NCI-H2107 treated with DMSO at 0.1 percent for 48 hours (cell line): ENCODE results near the gene KNG1.
A peak's percentile ranks its signal among the peaks of the same experiment; 100 is the strongest.
"Not testable (repeated sequence)": the region's sequence is repeated elsewhere in the genome, so short reads cannot be mapped to it uniquely, and the experiment has no call there.

Experiments used
- DNase-seq: peaks from one replicate; lab custom pipeline; 2025; ENCODE audit not compliant: unreplicated experiment; lab: John Stamatoyannopoulos, UW

KNG1 gene

DNA sequence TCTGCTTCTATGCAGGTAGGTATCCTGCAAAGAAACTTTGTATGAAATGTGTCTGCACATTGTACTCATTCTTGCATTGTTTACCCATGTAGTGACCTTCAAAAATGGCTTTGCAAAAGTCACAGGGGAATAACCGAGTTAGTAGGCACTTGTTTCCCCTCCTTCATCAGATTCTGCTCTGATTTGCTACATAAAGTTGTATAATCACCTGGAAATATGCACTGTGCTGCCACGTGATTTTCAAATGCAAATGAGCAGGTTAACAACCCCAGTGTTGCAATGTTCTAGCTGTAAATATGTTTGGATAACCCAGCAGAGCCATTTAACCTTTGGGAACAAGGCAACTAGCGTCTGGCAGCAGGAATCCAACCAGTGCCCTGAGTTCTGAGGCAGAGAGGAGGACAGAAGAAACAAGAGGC is at the start of gene KNG1:
KNG1 (plus strand) TSS at position 321 of the 419 bp plus-strand sequence. CDS start 184 bp downstream, outside the sequence.
- DNase-seq, result no peak

DNA sequence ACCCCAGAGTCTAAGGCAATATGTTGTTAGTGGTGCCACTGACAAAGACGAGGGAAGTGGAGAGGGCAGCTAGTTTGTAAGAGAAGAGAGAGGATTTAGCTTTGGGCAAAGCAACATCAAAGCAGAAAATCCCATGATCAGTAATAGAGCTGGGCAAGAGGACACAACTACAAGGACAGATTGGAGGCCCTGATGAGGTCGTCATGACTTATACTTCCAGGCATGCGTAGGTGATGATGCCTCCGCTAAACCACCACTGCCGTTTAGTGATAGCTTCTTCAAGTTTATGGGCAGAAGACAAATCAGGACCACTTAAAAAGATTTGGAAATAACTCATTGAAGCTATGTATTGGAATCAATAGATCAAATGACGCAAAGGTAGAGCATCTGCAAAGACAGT is 48.7 kb upstream of the KNG1 start:
- DNase-seq, result no peak

DNA sequence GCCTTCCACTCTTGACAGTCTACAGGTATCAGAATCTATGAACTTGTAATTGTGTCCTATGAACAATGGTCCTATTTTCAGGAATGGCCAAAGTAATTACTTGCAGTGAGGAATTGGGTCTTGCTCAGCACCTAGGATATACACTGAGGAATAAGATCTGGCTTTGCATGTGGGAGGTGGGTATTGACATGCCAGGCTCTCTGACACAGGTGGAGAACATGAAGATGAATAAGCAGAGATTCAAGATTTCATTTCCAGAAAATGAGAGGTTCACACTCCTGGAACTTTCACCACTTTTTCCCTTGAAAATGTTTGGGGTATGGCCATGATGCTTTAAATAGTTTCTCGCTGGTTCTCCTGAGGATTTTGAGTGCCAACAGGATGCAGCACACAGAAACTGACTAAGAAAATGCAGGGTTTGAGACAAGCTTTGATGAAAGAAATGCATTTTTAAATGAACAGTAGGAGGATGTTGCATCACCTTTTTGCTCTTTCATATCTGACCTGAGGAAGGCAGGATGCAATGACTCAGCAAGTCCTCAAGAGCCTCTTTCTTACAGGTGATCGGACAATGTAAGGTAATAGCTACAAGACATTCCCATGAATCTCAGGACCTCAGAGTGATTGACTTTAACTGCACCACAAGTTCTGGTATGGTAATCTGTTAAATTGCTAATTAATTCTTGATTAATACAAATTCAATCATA is 47.6 kb upstream of the KNG1 start:
- DNase-seq, result no peak

DNA sequence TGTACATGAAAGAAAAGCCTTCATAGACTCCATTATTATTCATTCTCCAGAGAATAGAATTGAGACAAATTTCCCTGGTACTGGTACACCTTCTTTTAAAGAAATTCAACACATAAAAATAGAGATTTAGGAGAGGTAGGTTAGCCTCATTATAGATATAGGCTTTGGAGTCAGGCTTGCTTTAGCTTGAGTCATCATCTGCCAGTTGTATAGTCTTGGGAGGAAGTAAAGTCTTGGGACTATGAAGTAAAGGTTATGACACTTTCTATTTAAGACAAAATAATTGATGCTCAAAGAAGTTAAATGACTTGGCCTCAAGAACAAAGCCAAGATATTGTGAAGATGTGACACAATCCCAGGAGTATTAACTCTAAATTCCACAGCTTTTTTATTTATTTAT is 47.0 kb upstream of the KNG1 start:
- no peak for DNase-seq

DNA sequence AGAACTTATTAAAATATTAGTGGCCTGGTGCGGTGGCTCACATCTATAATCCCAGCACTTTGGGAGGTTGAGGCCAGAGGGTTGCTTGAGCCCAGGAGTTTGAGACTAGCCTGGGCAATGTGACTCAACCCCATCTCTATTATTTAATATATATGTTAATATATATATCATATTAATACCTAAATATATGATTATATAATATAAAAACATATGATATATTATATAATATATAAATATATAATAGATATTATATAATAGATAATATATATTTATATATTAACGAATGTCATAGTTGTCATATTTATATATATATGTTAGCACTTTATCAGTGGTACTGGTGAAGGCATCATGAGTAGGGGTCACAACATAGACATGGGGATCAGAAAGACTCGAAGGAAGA is 46.1 kb upstream of the KNG1 start:
- no peak for DNase-seq

DNA sequence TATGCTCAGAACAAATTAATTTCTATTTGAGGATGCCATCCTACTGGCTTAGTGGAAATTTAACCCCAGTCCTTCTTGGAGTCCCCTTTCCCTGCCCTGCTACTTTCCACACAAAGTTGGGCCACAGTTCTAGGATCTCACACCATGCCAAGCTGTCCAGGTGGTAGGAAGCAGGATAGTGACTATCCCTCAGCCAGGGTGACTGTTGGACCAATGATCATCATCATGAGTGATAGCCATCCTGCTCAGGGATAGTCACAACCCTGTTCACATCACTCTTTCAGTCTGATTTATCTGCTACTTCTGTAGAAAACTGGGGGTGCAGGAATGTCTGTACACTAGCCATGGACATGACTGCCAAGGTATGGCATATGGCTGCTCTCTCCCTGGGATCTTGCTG is 38.6 kb upstream of the KNG1 start:
- DNase-seq, result no peak

DNA sequence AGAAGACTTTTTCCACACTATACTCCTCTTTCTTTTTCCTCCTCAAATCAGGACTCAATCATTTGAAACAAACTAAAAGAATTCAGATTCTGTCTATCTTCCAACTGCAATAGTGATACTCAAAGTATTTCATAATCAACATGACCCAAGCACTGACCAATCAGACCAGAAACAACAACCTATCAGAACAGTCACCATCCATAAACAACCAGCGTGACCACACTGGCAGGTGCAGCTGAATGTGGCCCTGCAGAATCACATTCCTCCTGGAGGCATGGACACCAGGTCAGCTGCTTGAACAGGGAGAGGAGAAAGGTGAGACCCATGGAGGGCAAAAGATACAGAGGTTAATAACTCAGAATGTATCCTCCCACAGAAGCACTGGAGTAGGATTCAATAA is 38.0 kb upstream of the KNG1 start:
- DNase-seq, result no peak

DNA sequence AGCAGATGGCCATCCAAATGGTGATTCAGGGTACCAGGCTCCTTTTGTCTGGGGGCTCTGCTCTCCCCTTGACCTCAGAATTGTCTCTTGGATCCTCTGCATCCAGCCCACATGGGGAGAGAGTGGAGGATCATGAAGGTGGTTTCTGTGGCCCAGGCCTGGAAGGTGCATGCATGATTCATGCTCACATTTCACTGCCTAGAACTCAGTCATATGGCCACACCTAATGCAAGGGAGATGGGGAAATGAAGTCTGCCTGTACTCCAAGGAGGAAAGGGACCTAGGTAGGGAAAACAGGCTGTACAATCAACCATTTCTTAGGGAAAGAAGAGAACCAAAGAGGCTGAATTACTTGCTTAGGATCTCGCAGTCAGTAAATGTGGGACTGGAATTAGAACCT is 36.3 kb upstream of the KNG1 start:
- no peak for DNase-seq

DNA sequence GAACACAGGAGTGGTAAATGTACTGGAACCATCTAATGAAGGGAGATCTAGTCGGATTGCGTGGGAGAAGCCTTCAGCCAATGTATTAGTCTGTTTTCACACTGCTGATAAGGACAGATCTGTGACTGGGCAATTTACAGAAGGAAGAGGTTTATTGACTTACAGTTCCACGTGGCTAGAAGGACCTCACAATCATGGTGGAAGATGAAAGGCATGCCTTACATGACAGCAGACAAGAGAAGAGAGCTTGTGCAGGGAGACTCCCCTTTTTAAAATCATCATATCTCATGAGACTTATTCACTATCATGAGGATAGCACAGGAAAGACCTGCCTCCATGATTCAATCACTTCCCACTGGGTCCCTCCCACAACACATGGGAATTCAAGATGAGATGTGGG is 34.3 kb upstream of the KNG1 start:
- no peak for DNase-seq

DNA sequence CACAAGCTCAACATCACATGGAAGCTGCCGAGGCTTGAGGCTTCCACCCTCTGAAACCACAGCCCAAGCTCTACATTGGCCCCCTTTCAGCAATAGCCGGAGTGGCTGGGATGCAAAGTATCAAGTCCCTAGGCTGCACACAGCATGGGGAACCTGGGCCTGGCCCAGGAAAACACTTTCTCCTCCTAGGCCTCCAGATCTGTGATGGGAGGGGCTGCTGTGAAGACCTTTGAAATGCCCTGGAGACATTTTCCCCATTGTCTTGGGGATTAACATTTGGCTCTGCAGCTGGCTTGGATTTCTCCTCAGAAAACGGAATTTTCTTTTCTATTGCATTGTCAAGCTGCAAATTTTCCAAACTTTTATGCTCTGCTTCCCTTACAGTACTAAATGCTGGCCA is 33.2 kb upstream of the KNG1 start:
- no peak for DNase-seq

DNA sequence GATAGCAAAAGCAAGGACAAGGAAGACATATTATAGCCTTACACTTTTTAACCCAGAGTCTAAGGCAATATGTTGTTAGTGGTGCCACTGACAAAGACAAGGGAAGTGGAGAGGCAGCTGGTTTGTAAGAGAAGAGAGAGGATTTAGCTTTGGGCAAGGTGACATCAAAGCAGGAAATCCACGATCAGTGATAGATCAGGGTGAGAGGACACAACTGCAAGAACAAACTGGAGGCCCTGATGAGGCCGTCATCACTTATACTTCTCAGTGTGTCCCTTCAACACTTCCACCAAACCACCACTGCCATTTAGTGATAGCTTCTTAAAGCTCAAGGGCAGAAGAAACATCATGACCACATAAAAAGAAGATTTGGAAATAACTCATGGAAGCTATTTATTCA is 30.7 kb upstream of the KNG1 start:
- not testable (repeated sequence) for DNase-seq

DNA sequence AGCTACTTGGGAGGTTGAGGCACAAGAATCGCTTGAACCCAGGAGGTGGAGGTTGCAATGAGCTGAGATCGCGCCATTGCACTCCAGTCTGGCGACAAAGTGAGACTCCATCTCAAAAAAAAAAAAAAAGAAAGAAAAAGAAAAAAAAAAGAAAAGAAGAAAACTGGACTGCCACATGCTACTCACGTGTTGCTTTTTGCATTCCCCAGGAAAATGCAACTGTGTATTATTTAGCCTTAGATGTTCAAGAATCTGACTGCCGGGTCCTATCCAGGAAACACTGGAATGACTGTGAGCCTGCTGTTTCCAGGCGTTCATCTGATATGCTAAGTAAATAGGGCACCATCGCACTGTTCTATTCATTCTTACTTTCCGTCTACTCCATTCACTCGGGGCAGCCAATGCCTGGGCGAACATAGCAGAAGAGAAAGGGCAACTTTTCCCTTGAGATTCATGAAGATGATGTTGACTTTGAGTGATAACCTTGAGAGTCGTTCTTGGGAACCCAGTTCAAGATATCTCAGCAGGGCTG is 30.0 kb upstream of the KNG1 start:
- DNase-seq, result no peak

DNA sequence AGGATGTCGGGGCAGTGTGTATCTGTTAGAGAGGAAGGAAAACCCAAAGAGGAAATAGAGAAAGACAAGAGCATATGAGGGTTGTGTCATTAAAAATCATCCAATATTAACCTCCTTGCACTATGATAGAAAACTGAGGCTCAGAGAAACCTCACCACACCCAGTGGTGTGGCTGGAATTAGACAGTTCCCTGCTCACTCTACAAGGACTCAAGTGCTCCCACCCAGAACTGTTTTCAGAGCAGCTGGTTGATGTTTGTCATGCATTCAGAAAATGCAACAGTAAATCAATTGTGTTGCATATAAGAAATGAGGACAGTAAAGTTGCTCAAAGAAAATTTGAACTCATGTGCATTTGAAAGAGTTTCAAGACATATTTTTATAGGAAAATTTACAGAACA is 26.9 kb upstream of the KNG1 start:
- not testable (repeated sequence) for DNase-seq

DNA sequence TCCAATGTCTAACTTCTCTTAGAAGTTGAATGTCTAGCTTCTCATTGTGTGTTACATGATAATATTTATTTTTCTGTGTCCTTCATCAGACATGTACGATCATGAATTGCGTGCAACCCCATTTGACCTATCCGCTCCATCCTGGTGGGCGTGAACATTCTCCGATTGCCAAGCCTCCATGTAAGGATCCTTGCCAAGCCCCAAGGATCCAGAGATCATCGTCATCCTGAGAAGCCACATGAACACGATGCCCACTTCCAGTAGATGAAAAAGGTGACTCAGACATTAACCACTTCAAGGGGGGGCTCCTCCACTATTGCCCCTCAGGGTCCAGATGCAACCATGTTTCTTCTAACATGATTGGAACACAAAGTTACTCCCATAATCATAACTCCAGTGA is 25.5 kb upstream of the KNG1 start:
- DNase-seq, result no peak

DNA sequence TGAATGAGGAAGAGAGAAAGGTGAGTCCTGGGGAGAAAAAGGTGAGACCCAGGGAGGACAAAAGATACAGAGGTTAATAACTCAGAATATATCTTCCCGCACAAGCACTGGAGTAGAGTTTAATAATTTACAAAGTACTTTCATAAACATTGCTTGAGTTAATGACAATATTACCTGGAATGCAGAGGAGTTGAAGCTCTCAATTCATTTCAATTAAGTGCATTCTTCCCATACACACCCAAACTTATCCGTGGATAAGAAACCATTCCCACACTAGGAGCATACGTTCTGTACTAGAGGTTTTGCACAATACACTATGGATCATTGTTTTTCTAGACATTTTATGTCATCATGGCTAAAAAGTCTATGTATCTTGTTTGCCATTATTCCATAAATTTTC is 23.3 kb upstream of the KNG1 start:
- DNase-seq, result no peak

DNA sequence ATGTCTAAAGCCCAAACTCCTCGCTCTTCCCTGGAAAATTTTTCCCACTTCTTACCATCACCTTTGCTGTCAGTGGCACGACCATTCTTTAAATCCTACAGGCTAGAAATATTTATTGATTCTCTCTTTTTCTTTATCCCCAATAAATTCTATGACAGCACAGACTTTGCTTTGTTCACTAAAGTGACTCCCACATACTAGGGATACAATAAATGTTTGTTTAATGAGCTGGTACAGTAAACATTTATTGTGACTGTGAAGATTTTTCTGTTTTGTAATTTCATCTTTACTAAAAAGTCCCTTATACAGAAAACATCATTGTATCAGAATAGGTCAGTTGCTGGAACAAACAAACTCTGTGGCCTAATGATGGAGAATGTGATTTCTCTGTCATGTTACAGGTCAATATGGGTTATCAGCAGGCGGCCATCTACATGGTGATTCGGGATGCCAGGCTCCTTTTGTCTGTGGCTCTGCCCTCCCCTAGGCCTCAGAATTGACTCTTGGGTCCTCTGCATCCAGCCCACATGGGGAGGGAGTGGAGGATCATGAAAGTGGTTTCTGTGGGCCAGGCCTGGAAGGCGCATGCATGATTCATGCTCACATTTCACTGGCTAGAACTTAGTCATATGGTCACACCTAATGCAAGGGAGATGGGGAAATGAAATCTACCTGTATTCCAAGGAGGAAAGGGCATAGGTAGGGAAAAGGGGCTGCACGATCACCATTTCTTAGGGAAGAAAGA is 22.7 kb upstream of the KNG1 start:
- DNase-seq, result no peak

DNA sequence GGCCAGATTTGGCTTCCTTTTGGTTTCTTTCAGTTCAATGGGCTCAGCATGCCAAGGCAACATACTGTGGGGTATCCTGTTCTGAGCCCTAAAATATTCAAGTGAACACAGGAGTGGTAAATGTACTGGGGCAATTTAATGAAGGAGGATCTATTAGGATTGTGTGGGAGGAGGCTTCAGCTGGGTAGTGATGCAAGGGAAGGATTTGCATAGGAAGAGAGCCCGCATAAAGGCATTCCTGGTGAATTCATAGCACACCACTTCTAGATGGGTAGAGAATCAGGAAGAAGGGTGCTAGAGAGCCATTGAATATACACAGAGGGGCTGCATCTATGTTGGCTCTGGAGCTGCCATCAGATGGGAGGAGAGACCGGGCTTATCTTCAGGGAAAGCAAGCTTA is 20.6 kb upstream of the KNG1 start:
- no peak for DNase-seq

DNA sequence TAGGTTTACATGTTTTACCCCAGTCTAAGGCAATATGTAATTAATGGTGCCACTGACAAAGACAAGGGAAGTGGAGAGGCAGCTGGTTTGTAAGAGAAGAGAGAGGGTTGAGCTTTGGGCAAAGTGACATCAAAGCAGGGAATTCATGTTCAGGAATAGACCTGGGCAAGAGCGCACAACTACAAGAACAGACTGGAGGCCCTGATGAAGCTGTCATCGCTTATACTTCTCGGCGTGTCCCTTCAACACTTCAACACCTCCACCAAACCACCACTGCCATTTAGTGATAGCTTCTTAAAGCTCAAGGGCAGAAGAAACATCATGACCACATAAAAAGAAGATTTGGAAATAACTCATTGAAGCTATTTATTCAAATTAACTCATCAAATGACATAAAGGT is 19.6 kb upstream of the KNG1 start:
- DNase-seq, result no peak

DNA sequence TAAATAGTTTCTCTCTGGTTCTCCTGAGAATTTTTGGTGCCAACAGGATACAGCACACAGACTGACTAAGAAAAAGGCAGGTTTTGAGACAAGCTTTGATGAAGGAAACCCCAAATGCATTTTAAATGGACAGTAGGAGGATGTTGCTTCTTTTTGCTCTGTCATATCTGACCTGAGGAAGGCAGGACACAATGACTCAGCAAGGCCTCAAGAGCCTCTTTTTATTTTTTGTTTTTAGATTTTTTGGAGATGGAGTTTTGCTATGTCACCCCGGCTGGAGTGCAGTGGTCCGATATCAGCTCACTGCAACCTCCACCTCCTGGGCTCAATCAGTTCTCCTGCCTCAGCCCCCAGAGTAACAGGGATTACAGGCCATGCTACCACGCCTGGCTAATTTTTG is 16.9 kb upstream of the KNG1 start:
- DNase-seq, result no peak

DNA sequence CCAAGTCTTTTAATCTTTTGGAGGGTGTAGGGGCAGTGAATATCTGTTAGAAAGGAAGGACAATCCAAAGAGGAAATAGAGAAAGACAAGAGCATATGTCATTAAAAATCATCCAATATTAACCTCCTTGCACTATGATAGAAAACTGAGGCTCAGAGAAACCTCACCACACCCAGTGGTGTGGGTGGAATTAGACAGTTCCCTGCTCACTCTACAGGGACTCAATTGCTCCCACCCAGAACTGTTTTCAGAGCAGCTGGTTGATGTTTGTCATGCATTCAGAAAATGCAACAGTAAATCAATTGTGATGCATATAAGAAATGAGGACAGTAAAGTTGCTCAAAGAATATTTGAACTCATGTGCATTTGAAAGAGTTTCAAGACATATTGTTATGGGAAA is 14.7 kb upstream of the KNG1 start:
- DNase-seq, result not testable (repeated sequence)

DNA sequence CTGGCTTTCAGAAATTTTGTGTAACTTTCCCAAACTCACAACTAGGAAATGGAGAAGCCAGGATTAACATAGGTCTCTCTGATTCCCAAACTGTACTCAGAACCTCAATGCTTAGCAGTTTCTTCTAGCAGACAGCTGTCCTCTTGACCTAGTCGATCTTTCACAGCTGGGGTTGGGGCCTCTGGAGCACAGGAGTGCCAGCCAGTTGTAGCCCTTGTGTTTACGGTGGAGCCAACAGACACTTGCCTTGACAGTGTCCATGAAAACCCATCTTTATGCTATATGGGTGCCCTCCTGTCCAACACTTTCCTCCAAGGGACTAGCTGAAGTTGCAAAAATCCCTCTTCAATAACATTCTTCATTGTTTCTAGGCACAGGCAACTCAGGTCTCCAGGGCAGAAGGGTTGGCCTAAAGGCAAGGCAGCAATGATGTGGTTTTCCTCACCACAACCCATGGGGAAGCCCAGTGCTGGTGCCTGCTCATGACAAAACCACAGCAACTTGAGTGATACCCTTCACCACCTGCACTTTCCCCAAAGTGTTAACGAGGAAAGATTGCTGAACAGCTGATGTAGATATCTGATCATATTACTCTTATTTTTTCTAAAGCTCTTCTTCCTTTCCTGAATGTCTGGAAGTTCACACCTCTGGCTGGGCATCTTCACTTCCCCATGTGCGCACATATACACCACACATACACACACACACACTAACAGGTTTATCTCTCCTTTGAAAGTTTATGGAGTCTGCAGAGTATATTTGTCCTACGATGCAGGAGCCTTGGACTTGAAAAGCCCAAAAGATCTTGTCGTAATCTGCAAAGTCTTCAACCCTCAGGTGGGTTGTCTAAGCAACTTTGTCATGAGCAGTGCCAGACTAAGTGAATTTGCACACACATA is 11.0 kb upstream of the KNG1 start:
- peak; percentile 14 for DNase-seq
